Chondrocyte (in vitro differentiated cells): Measurements from ENCODE around the gene THRB. TPM values are rescaled to one million over a fixed set of nuclear protein-coding genes. Genes with fewer than 3 reads are reported as not detected.

Experiments used
- DNase-seq: peaks from one replicate; pipeline ENCODE4 v3.0.0; 2021; ENCODE audit warnings: mixed read lengths, low spot score
- H3K27ac Mint-ChIP-seq: one replicate; pipeline ENCODE4 v1.8.0; 2021; ENCODE audit warnings: mild to moderate bottlenecking, moderate library complexity, mixed read lengths; ENCODE audit not compliant: unreplicated experiment
- H3K27me3 Mint-ChIP-seq: 2 replicates; pipeline ENCODE4 v1.8.0; 2021; ENCODE audit warnings: low read depth, mixed read lengths
- H3K36me3 Mint-ChIP-seq: 2 replicates; pipeline ENCODE4 v1.8.0; 2021; ENCODE audit warnings: low read depth, mixed read lengths
- H3K4me1 Mint-ChIP-seq: 2 replicates; pipeline ENCODE4 v1.8.0; 2021; ENCODE audit warnings: low read depth, mild to moderate bottlenecking, mixed read lengths
- H3K4me3 Mint-ChIP-seq: one replicate; pipeline ENCODE4 v1.8.0; 2021; ENCODE audit warnings: mild to moderate bottlenecking, moderate library complexity, mixed read lengths; ENCODE audit not compliant: unreplicated experiment
- H3K9me3 Mint-ChIP-seq: 2 replicates; pipeline ENCODE4 v1.8.0; 2021; ENCODE audit warnings: low read depth, mixed read lengths
- total RNA-seq: library from RNA; stranded (reverse); gene quantifications from 3 replicates; pipeline ENCODE4 v1.2.1, GENCODE V29; 2021
- TF ChIP-seq, protein P1 (sequence below): fragments of 200-600 bp; sonication (generic); IDR thresholded peaks from 2 replicates; pipeline ENCODE4 v1.5.0; 2021; ENCODE audit warnings: antibody characterized with exemption, mild to moderate bottlenecking, moderate library complexity

Gene THRB
- total RNA-seq, 1 donor from 2014 or later = 3.8 TPM

DNA sequence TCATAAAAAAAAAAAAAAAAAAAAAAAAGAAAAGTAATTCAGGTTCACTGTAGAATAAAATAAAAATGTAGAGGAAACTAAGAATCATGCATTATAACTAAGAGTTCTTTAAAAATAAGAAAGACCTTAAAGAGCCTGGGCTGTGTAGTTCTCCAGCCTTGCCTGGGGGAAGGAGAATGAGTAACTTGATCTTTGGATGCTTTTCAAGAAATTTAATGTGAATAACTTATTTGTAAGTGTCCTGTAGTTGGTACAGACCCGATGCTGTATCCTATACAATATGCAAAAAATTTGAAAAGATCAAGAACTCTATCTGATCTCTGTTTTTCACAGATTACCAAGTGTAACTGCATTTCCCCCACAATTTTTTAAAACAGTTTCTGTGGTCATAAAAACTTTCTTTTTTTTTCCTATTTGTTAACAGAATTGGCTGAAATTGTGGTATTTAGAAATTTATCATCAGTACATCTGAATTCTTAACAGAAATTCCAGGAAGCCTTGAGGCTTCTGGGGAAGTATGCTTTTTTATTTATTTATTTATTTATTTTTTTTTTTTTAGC is 195.3 kb downstream of the THRB start:
- no peak for DNase-seq
- peaks cover 39% of the 10 kb centered on the region for H3K4me1 Mint-ChIP-seq
- H3K9me3 Mint-ChIP-seq = peaks cover 2% of the 10 kb centered on the region
- no peaks in the 10 kb centered on the region for H3K27me3 Mint-ChIP-seq
- TF ChIP-seq, protein P1, sequence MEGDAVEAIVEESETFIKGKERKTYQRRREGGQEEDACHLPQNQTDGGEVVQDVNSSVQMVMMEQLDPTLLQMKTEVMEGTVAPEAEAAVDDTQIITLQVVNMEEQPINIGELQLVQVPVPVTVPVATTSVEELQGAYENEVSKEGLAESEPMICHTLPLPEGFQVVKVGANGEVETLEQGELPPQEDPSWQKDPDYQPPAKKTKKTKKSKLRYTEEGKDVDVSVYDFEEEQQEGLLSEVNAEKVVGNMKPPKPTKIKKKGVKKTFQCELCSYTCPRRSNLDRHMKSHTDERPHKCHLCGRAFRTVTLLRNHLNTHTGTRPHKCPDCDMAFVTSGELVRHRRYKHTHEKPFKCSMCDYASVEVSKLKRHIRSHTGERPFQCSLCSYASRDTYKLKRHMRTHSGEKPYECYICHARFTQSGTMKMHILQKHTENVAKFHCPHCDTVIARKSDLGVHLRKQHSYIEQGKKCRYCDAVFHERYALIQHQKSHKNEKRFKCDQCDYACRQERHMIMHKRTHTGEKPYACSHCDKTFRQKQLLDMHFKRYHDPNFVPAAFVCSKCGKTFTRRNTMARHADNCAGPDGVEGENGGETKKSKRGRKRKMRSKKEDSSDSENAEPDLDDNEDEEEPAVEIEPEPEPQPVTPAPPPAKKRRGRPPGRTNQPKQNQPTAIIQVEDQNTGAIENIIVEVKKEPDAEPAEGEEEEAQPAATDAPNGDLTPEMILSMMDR = no peak
- no peak overlapping the region for H3K4me3 Mint-ChIP-seq
- no peak overlapping the region for H3K27ac Mint-ChIP-seq
- H3K36me3 Mint-ChIP-seq = no peaks in the 10 kb centered on the region

DNA sequence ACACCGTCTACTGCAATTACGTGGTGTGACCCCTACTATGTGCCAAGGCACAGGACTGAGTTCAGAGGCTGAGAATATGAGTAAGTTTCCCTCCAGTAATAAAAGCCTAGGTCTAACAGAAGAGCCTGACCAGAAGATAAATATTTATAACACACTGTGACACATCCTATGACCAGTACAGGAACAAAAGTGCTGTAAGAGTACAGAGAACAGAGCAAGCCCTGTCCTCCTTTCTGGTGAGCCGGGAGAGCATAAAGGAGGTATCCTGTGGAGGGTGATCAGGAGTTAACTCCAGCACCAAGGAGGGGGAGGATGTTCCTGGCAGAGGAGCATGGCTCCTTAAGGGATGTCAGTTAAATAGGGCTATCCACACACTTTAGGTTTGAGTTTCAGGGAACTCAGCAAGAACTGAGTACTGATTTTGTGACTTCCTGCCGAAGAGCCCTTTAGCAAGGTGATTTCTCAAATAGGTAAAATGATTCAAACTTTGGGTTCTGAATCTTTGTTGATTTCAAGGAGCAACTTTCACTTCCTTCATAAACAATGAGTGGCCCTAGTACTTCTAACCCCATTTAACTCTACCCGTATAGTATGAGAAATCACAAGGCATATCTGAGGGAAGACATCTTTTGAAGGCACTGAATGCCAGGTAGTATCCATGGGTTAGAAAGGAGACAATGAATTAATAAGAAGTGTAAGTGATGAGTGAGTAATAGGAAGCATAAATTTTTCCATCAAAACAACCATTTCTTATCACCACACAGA is 198.0 kb downstream of the THRB start:
- TF ChIP-seq, protein P1 = no peak
- Mint-ChIP-seq H3K4me1 (peaks cover 48% of the 10 kb centered on the region), H3K27me3 (no peaks in the 10 kb centered on the region), H3K36me3 (no peaks in the 10 kb centered on the region), H3K9me3 (peaks cover 6% of the 10 kb centered on the region), H3K27ac (peak overlapping the region; percentile 45), H3K4me3 (no peak overlapping the region)
- DNase-seq = no peak

DNA sequence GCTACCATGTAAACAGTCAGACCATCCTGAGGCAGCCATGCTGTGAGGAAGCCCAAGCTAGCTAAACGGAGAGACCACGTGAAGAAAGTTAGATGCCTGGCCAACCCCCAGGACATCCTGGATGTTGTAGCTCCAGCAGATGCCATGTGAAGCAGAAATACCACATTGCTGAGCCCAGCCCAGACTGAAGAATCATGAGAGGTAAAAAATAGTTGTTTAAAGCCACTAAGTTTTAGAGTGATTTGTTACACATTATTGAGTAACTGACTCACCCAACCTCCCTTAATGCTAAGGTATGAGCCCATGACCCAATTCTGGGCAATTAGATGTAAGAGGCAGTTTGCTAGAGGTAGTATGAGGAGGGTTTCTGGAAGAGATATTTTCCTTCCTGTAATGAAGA is 200.5 kb downstream of the THRB start:
- H3K36me3 Mint-ChIP-seq = no peaks in the 10 kb centered on the region

DNA sequence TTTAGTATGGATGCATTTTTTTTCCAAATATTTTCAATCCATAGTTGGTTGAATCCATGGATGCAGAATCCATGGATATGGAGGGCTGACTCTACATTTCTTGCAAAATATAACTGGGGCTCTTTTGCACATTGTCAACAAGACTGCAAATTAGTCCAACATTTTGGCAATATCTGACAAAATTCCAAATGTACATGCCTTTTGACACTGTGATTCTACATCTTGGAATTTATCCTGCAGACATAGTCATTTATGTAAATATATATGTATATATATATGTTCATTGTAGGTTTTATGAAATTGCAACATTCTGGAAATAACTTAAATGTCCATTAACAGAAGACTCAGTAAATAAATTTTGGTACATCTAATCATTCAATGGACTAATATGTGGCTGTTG is 203.0 kb downstream of the THRB start:
- Mint-ChIP-seq H3K9me3 (peaks cover 6% of the 10 kb centered on the region), H3K36me3 (no peaks in the 10 kb centered on the region), H3K4me3 (no peak overlapping the region), H3K27me3 (no peaks in the 10 kb centered on the region), H3K27ac (no peak overlapping the region), H3K4me1 (peaks cover 59% of the 10 kb centered on the region)
- no peak for DNase-seq
- TF ChIP-seq, protein P1 = no peak

More for the DNA sequence above, 200.5 kb downstream of the THRB start:
- no peak for DNase-seq
- H3K27me3 Mint-ChIP-seq = no peaks in the 10 kb centered on the region
- H3K4me1 Mint-ChIP-seq = peaks cover 53% of the 10 kb centered on the region
- TF ChIP-seq, protein P1 = no peak
- H3K9me3 Mint-ChIP-seq = peaks cover 6% of the 10 kb centered on the region
- H3K27ac Mint-ChIP-seq = no peak overlapping the region
- no peak overlapping the region for H3K4me3 Mint-ChIP-seq

DNA sequence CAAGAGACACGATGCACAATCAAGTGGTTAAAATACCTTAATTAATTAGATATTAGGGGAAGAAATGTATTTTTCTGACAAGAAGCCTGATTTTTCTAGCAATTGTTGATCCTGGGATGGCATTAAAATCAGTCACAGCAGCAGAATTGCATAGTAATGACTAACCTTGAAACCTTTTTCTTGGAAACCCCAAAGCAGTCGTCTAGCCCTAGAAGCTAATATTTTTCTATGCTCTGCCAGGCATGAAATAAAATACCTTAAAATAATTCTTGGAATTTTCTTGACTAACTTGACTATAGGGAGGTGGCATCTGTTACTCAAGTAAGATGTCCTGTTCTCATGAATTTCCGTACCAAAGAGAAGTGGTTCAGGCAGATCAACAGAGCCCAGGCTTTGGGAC is 204.1 kb downstream of the THRB start:
- Mint-ChIP-seq H3K36me3 (no peaks in the 10 kb centered on the region), H3K9me3 (peaks cover 6% of the 10 kb centered on the region), H3K27me3 (no peaks in the 10 kb centered on the region), H3K4me1 (peaks cover 54% of the 10 kb centered on the region), H3K4me3 (no peak overlapping the region), H3K27ac (peak overlapping the region; percentile 92)
- no peak for DNase-seq
- TF ChIP-seq, protein P1 = no peak
